Measurements from ENCODE around the gene SASS6.

SASS6 gene

GRCh38 chr1:100115524-100115923 lies 17.2 kb downstream of the SASS6 start:
- in situ Hi-C loops (cut with MboI; ENCODE audit: low sequenced_read_pairs), result no loop called here

DNA sequence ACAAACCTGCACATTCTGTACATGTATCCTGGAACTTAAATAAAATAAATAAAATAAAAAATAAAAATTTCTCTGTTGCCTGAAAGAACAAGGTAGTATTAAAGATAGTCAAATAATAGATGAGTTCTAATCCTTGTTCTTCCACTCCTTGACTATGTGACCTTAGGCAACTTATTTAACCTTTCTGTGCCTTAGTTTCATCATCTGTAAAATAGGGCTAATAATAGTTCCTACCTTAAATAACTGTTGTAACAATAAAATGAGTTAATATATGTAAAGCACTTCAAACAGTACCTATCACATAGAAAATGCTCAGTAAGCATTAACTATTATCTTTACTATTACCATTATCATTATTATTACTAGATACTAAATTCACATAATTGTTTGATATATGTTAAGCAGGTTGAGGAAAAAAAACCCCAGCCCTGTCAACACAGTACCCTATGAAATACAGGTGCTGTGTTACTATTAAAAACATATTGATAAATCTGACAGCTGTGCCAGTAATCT lies 23.1 kb downstream of the SASS6 start:
- in situ Hi-C loops (cut with MboI; ENCODE audit: low sequenced_read_pairs), result no loop called here

DNA sequence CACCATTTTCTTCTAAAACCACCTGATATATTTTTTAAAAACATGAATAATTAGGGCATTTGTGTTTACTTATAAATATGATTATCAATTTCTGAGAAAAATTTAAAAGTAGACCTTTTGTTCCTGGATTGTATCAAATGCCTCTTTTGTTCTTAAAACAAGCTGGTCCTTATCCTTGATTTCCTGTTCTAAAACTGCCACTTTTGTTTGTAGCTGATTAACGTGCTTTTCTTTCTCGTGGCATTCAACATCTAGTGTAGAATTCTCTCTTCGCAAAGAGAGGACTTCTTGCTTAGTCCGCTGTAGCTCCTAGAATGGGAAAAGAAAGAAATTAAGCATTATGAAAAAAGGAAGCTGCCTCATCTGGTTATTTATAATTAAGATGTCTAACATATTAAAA lies 25.0 kb downstream of the SASS6 start:
- in situ Hi-C loops (cut with MboI; ENCODE audit: low sequenced_read_pairs), result no loop called here

DNA sequence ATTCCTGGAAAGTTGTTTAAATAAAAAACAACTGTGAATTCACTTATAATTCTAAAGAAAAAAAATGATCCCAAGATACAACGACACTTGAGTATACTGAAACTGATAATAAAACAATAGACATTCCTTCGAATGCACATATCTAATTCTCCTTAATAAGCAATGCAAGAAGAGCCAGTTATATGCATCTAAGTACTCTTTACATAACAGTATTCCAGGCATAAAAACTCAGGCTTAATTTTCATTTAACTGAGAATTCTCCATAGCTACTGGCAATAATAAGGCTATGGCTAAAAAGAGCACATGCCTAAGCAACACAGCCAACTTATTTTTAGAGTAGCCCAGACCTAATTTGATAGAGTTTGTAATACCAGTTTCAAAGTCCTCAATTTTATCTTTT lies 31.2 kb downstream of the SASS6 start:
- in situ Hi-C loops (cut with MboI; ENCODE audit: low sequenced_read_pairs), result no loop called here

- in situ Hi-C loops (cut with MboI; ENCODE audit: low sequenced_read_pairs), result no loop called here
These were observed 32.5 kb downstream of the SASS6 start for GRCh38 chr1:100100202-100100601.

DNA sequence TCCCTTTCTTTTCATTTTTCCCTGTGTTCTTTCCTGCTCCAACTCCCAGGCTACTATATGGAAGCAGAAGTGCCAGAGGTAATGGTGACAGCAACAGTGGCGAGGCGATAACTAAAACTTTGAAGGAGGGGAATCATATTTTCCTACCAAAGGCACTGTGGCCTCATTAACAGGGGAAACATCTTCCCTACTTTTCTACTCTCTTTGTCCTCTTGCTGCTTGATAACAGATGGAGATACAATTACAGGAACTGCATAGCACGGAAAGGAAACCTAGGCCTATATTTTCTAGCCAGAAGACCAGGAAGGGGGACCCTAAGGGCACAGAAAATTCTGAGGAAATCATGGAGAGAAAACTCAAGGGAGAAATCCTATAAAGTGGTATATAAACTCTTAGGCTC lies 42.3 kb downstream of the SASS6 start:
- in situ Hi-C loops (cut with MboI; ENCODE audit: low sequenced_read_pairs), result no loop called here

DNA sequence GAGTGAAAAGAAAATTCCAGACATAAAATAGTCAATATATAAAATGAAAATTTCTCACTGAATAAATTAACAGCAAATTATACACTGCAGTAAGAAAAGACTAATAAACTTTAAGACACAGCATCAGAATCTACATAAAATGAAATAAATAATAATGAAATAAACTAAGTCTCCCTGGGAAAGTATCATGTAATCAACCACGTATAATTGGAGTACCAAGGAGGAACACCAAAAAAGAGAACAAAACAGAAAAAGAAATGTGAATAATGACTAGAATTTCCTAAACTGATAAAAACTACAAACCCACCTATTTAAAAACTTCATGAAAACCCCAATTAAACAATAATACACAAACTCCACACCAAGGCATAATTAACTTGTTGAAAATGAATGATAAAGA lies 43.6 kb downstream of the SASS6 start:
- in situ Hi-C loops (cut with MboI; ENCODE audit: low sequenced_read_pairs), result no loop called here

DNA sequence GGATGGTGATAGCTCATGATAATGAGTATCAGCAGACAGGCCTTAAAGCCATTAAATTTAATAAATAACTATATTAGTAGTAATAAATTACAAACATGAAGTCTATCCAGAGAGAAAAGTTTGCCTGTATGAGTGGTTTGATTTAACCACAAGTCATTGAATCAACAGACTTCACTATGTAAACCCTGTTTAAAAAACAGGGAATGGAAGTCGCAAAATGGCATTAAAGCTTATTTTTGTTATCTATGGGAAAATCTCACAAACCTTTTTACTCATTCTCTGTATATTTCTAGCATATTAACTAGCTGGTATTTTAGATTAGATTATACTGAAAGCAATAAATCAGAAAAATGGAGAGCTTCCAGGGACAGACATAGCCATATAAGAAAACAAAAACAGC lies 45.3 kb downstream of the SASS6 start:
- in situ Hi-C loops (cut with MboI; ENCODE audit: low sequenced_read_pairs), result no loop called here

DNA sequence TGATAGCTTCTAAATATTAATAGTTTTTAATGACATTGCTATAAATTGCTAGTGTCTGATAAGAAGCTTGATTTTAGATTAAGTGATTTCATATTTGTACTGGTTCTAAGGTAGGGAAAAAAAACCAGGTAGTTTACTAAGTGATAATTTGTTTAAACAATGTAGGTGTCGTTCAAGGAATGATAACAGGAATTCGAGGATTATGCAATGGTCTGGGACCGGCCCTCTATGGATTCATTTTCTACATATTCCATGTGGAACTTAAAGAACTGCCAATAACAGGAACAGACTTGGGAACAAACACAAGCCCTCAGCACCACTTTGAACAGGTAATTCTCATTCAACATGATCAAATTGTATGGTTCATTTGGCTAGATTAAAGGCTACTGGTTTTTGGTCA lies 52.4 kb downstream of the SASS6 start:
- in situ Hi-C loops (cut with MboI; ENCODE audit: low sequenced_read_pairs), result no loop called here

- in situ Hi-C loops (cut with MboI; ENCODE audit: low sequenced_read_pairs), result no loop called here
These were observed 55.2 kb downstream of the SASS6 start for GRCh38 chr1:100077531-100077930.

GRCh38 chr1:100076744-100077143 lies 56.0 kb downstream of the SASS6 start:
- in situ Hi-C loops (cut with MboI; ENCODE audit: low sequenced_read_pairs), result no loop called here

DNA sequence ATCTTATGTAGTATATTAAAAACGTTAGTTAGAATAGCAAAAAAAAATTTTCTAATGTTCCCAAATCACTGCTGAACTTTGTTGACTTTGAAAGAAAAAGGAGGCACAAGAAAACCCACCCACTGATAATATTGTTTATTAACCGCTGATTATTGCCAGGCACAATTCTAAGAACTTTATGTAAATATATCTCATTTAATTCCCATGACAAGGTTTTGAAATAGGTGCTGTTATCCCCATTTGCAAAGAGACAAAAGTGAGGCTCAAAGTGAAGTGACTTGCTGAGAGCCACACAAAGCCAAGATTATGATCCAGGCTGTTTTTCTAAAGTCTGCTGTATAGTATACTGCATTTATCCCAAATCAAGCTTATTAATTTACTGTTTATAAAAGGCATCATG lies 56.4 kb downstream of the SASS6 start:
- in situ Hi-C loops (cut with MboI; ENCODE audit: low sequenced_read_pairs), result no loop called here

GRCh38 chr1:100075773-100076172 lies 57.0 kb downstream of the SASS6 start:
- in situ Hi-C loops (cut with MboI; ENCODE audit: low sequenced_read_pairs), result no loop called here

GRCh38 chr1:100074604-100075395 lies 57.9 kb downstream of the SASS6 start:
- in situ Hi-C loops (cut with MboI; ENCODE audit: low sequenced_read_pairs), result no loop called here

DNA sequence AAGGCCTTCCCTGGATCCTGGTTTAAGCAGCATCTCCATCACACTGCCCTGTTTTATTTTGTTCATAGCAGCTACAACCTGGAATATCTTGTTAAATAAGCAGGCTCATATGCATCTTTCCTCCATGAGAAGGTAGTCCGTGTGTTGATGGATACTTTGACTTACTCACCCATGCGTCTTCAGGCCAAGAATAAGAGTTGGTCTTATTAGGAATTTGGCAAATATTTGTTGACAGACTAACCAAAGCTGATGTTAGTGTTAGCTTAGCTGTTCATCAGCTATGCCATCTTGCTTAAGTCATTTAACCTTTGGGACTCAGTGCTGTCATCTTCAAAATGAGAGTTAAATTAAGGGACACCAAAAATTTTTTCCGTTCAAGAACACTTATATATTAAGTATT lies 59.2 kb downstream of the SASS6 start:
- in situ Hi-C loops (cut with MboI; ENCODE audit: low sequenced_read_pairs), result no loop called here

DNA sequence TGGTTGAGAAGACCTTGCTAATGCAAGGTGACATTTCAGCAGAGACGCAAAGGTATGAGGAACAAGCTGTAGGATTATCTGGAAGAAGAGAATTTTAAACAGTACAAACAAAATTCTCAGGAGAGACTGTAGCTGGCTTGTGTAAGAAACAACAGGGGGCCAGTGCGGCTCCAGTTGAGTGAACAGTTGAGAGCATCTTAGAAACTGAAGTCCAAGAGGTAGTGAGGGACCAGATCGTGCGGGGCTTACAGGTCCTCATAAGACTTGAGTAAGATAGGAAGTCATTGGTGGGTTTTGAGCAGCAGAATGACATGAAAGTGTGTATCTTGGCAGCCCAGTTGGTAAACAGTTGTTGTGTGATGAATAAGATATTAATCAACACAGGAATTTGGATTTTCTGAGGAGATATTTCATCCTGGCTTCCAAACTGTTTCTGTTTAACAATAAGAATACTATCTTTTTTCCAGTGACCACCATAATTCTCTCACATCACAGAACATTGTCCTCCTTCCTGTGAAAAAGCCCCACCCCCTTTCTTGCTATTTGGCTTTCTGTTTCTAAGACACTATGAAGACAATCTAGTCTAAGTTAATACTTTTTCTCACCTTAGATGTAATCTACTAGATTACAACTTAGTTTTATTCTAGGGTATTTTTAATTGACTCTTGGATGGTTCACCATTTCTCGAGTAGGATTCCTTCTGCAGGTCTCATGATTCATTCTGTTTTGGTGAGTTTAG lies 62.4 kb downstream of the SASS6 start:
- in situ Hi-C loops (cut with MboI; ENCODE audit: low sequenced_read_pairs), result no loop called here

DNA sequence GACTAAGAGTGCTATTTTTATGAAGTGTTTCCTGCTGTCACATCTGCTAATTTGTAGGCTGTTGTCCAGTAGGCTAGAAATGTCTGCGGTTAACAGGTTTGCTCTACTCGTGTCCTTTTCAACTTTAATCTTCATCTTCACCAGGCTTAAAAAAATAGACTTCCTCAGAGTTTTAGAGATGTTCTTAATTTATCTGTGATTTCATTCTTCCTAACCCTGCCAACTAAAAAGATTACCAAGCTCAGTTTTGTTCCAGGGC lies 66.8 kb downstream of the SASS6 start:
- in situ Hi-C loops (cut with MboI; ENCODE audit: low sequenced_read_pairs), result no loop called here

GRCh38 chr1:100065183-100065968 lies 67.4 kb downstream of the SASS6 start:
- in situ Hi-C loops (cut with MboI; ENCODE audit: low sequenced_read_pairs), result no loop called here

GRCh38 chr1:100061681-100062080 lies 71.0 kb downstream of the SASS6 start:
- in situ Hi-C loops (cut with MboI; ENCODE audit: low sequenced_read_pairs), result no loop called here

- in situ Hi-C loops (cut with MboI; ENCODE audit: low sequenced_read_pairs), result no loop called here
These were observed 79.0 kb downstream of the SASS6 start for GRCh38 chr1:100053727-100054126.

GRCh38 chr1:100053119-100053518 lies 79.6 kb downstream of the SASS6 start:
- in situ Hi-C loops (cut with MboI; ENCODE audit: low sequenced_read_pairs), result no loop called here

DNA sequence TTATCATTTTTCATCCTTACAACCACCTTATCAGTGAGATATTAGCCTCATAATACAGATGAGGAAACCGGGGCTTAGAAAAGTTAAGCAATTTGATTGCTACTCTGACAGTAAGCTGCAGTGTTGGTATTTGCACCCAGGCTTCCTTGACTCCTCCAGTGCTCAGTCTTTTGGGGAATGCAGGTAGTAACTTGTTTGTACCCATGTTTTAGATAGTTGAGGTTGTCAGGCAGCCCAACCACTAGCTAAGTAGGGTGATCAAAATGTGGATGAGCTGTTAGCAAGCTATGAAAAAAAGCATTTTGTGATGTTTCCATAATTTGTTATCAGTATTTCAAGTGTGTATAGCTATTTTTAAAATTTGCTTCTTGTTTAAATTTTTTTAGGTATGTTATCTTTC lies 80.8 kb downstream of the SASS6 start:
- in situ Hi-C loops (cut with MboI; ENCODE audit: low sequenced_read_pairs), result no loop called here
